OCI-LY1 (cell line): ENCODE data around the gene RBMX.

ENCODE experiments used
- H2AFZ ChIP-seq: fragments of 200-600 bp; sonication (generic), shearing (Covaris generic); 2 replicates; pipeline ENCODE4 v1.6.0; 2014; ENCODE audit warnings: antibody characterized with exemption, mild to moderate bottlenecking, low read length
- H3F3A ChIP-seq: fragments of 200-600 bp; sonication (generic), shearing (Covaris generic); 2 replicates; pipeline ENCODE4 v1.6.0; 2014; ENCODE audit warnings: mild to moderate bottlenecking, antibody characterized with exemption, low read length, moderate library complexity; ENCODE audit not compliant: insufficient read depth
- H3K27ac ChIP-seq: fragments of 200-600 bp; sonication (generic); 2 replicates; pipeline ENCODE4 v1.5.1; 2014; ENCODE audit warnings: low read length, mixed run types, mild to moderate bottlenecking, low read depth; ENCODE audit not compliant: poor library complexity, severe bottlenecking
- H3K27me3 ChIP-seq: fragments of 200-600 bp; sonication (generic); 2 replicates; pipeline ENCODE4 v1.6.0; 2014; ENCODE audit warnings: antibody characterized with exemption, mild to moderate bottlenecking, low read length, moderate library complexity; ENCODE audit not compliant: insufficient read depth
- H3K36me3 ChIP-seq: fragments of 200-600 bp; sonication (generic); 2 replicates; pipeline ENCODE4 v1.6.1; 2014; ENCODE audit warnings: mild to moderate bottlenecking, antibody characterized with exemption, low read length, moderate library complexity, mixed read lengths; ENCODE audit not compliant: insufficient read depth
- H3K4me1 ChIP-seq: fragments of 200-600 bp; sonication (generic); 2 replicates; pipeline ENCODE4 v1.5.1; 2014; ENCODE audit warnings: mild to moderate bottlenecking, low read length, moderate library complexity; ENCODE audit not compliant: insufficient read depth, severe bottlenecking
- H3K4me2 ChIP-seq: fragments of 200-600 bp; sonication (generic), shearing (Covaris generic); 2 replicates; pipeline ENCODE4 v1.6.1; 2014; ENCODE audit warnings: low read length
- H3K4me3 ChIP-seq: fragments of 200-600 bp; sonication (generic); 2 replicates; pipeline ENCODE4 v1.5.1; 2014; ENCODE audit warnings: low read length, low read depth, mild to moderate bottlenecking, mixed read lengths; ENCODE audit not compliant: poor library complexity, severe bottlenecking
- H3K79me2 ChIP-seq: fragments of 200-600 bp; shearing (Covaris generic); 2 replicates; pipeline ENCODE4 v1.6.1; 2016; ENCODE audit warnings: mixed run types, low read length, mixed read lengths; ENCODE audit not compliant: insufficient read depth
- H3K9ac ChIP-seq: fragments of 200-600 bp; sonication (generic), shearing (Covaris generic); 2 replicates; pipeline ENCODE4 v1.6.1; 2014; ENCODE audit warnings: mild to moderate bottlenecking, low read length, mixed read lengths
- H3K9me2 ChIP-seq: fragments of 200-600 bp; sonication (generic), shearing (Covaris generic); 2 replicates; pipeline ENCODE4 v1.6.1; 2014; ENCODE audit warnings: low read depth, mild to moderate bottlenecking, low read length, mixed read lengths
- H3K9me3 ChIP-seq: fragments of 200-600 bp; shearing (Covaris generic); 2 replicates; pipeline ENCODE4 v1.6.1; 2014; ENCODE audit warnings: low read length, mixed read lengths
- H4K20me1 ChIP-seq: fragments of 200-600 bp; sonication (generic), shearing (Covaris generic); 2 replicates; pipeline ENCODE4 v1.6.0; 2016; ENCODE audit warnings: mild to moderate bottlenecking, low read length; ENCODE audit not compliant: insufficient read depth
- EZH2 ChIP-seq: fragments of 200-600 bp; sonication (generic), shearing (Covaris generic); IDR thresholded peaks from 2 replicates; pipeline ENCODE4 v1.8.0; 2017; ENCODE audit warnings: borderline replicate concordance, mixed run types, mild to moderate bottlenecking, antibody characterized with exemption, low read length, moderate library complexity, mixed read lengths
- TF ChIP-seq, protein P1 (sequence below): fragments of 200-600 bp; sonication (generic), shearing (Covaris generic); IDR thresholded peaks from 2 replicates; pipeline ENCODE4 v1.5.1; 2017; ENCODE audit warnings: mild to moderate bottlenecking, antibody characterized with exemption, low read length, moderate library complexity, mixed read lengths

RBMX gene

DNA sequence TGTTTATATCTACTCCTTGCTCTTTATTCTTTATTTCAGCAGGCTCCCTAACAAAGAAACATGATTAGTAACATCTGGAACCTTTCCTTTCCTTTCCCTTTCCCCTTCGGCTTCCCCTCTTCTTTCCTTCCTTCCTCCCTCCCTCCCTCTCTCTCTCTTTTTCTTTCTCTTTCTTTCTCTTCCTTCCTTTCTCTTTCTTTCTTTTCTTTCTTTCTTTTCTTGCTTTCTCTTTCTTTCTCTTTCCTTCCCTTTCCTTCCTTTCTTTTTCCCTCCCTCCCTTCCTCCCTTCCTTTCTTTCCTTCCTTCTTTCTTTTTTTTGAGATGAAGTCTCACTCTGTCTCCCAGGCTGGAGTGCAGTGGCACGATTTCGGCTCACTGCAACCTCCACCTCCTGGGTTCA lies 30.7 kb upstream of the RBMX start:
- Histone ChIP-seq H3K4me3 (no peak overlapping the region), H3K27me3 (no peaks in the 10 kb centered on the region), H4K20me1 (no peaks in the 10 kb centered on the region), H3K9ac (no peak overlapping the region), H3K27ac (no peak overlapping the region), H3K36me3 (no peaks in the 10 kb centered on the region; the same call in 1 of the 2 replicates), H3F3A (no peaks in the 10 kb centered on the region), H3K4me2 (peak overlapping the region; percentile 93; the same call in 1 of the 2 replicates), H2AFZ (no peak overlapping the region), H3K79me2 (no peaks in the 10 kb centered on the region), H3K9me3 (no peaks in the 10 kb centered on the region), H3K9me2 (no peaks in the 10 kb centered on the region), H3K4me1 (peaks cover 17% of the 10 kb centered on the region)
- TF ChIP-seq, protein P1, sequence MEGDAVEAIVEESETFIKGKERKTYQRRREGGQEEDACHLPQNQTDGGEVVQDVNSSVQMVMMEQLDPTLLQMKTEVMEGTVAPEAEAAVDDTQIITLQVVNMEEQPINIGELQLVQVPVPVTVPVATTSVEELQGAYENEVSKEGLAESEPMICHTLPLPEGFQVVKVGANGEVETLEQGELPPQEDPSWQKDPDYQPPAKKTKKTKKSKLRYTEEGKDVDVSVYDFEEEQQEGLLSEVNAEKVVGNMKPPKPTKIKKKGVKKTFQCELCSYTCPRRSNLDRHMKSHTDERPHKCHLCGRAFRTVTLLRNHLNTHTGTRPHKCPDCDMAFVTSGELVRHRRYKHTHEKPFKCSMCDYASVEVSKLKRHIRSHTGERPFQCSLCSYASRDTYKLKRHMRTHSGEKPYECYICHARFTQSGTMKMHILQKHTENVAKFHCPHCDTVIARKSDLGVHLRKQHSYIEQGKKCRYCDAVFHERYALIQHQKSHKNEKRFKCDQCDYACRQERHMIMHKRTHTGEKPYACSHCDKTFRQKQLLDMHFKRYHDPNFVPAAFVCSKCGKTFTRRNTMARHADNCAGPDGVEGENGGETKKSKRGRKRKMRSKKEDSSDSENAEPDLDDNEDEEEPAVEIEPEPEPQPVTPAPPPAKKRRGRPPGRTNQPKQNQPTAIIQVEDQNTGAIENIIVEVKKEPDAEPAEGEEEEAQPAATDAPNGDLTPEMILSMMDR, result no peak
- TF ChIP-seq EZH2, result no peak

DNA sequence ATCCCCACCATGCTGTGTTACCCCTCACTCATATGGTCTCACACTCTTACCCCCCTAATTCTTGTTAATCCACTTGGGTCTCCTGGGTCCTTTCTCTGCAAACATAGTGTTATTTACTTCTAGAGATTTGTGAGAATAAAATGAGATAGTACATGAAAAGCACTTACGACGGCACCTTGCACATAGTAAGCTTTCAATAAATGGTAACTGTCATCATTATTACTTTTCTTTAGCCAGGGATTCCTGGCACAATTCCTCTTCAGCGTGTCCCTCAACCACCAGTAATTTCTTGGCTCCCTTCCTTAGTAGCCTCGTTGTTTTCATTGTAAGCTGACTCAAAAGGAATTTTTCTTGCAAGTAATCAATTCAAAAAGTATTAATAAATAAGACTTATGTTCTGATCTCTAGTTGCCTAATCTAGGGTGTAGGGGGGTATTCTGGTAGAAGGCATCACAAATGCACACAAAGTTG lies 30.1 kb upstream of the RBMX start:
- Histone ChIP-seq H4K20me1 (no peaks in the 10 kb centered on the region), H3F3A (no peaks in the 10 kb centered on the region), H2AFZ (no peak overlapping the region), H3K4me2 (peak overlapping the region; percentile 93), H3K9me2 (no peaks in the 10 kb centered on the region), H3K4me1 (peaks cover 17% of the 10 kb centered on the region), H3K4me3 (peak overlapping the region; percentile 90), H3K36me3 (no peaks in the 10 kb centered on the region; the same call in 1 of the 2 replicates), H3K79me2 (no peaks in the 10 kb centered on the region), H3K27me3 (no peaks in the 10 kb centered on the region), H3K9me3 (no peaks in the 10 kb centered on the region), H3K9ac (no peak overlapping the region; the same call in 1 of the 2 replicates), H3K27ac (no peak overlapping the region)
- TF ChIP-seq, protein P1, result no peak
- no peak for TF ChIP-seq EZH2

DNA sequence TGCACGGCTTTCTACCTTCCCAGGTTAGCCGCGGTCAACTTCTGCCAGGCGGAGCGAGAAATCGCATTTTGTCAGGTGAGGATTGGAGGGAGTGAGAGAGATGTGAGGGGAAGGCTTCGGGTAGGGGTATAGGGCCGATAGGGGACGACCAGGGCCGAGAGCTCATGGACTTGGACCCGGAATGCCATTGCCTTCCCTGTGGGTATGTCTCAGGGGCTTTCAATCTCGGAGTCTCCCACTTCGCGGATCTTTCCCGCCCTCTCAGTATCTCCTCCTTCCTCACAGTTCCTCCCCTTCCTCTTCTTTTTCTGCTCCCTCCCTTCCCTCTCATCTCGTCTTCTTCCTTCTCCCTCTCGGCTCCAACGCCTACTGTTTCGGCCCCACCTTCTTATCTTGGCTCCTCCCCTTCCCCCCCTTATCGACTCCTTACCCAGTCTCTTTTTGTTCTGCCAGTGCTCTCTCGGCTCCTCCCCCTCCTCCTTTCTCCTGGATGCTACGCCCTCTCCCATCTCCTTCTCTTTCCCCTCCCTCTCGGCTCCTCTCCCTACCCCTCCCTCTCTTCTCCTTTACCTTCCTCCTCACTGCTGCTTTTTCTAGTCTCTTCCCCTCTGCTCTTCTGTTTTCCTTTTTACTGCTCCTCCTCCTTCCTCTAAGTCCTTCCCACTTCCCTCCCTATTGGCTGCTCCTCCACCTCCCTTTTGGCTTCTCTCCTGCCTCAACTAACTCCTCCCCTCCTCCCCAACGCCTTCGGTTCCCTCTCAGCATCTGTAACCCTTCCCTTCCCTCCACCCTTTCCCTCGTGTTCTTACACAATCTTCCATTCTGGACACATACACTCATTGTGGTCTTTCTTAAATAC lies 29.4 kb upstream of the RBMX start:
- Histone ChIP-seq H3K36me3 (no peaks in the 10 kb centered on the region; the same call in 1 of the 2 replicates), H3K27ac (peak overlapping the region; percentile 59), H3K4me2 (peak overlapping the region; percentile 93), H3K9me2 (no peaks in the 10 kb centered on the region), H4K20me1 (no peaks in the 10 kb centered on the region), H3K4me1 (peaks cover 17% of the 10 kb centered on the region), H3K9me3 (no peaks in the 10 kb centered on the region), H2AFZ (no peak overlapping the region), H3K27me3 (no peaks in the 10 kb centered on the region), H3K9ac (peak overlapping the region; percentile 86), H3F3A (no peaks in the 10 kb centered on the region), H3K79me2 (no peaks in the 10 kb centered on the region), H3K4me3 (peak overlapping the region; percentile 90)
- TF ChIP-seq EZH2, result no peak
- TF ChIP-seq, protein P1, result no peak
